ENCODE results near the gene ITGBL1.

- no peak for TF ChIP-seq EP300 (IDR thresholded peaks at IDR 0.05)
- no peak for TF ChIP-seq CTCF (IDR thresholded peaks at IDR 0.05)
Measured at GRCh38 chr13:101631395-101631794, 178.9 kb downstream of the ITGBL1 start.

Data from ovary (tissue), 3 donors.